Bronchial epithelial cell (primary cell): ENCODE measurements around the gene DCAF12. TPM values are rescaled to one million over a fixed set of nuclear protein-coding genes. Genes with fewer than 3 reads are reported as not detected.

ENCODE experiments used
- DNase-seq: peaks from one replicate; pipeline ENCODE4 v3.0.0-alpha.2; 2010; ENCODE audit warnings: low read depth
- FAIRE-seq: peaks from 2 replicates; lab custom pipeline; 2011; peaks lifted over from hg19 to GRCh38; lab: Jason Lieb, UNC
- H3K27me3 ChIP-seq: 2 replicates; pipeline ENCODE4 v1.5.1; 2011; ENCODE audit warnings: low read length; ENCODE audit not compliant: control insufficient read depth, insufficient read depth
- H3K36me3 ChIP-seq: 2 replicates; pipeline ENCODE4 v1.5.1; 2011; ENCODE audit warnings: low read length; ENCODE audit not compliant: control insufficient read depth, insufficient read depth
- H3K4me3 ChIP-seq: 2 replicates; pipeline ENCODE4 v1.5.1; 2011; ENCODE audit warnings: mild to moderate bottlenecking, low read depth, low read length, control low read depth
- CTCF ChIP-seq: IDR thresholded peaks from 2 replicates; pipeline ENCODE4 v1.5.1; 2011; ENCODE audit warnings: mild to moderate bottlenecking, moderate library complexity, low read length, control low read depth, inconsistent platforms; ENCODE audit not compliant: insufficient read depth, severe bottlenecking
- total RNA-seq: library from RNA; depleted of rRNA; stranded (reverse); fragments of >200 nt; gene quantifications from 2 replicates; pipeline ENCODE4 v1.2.1, GENCODE V29; 2014

Gene DCAF12
- total RNA-seq, 1 donor from 2014 or later: 15.3 TPM

DNA sequence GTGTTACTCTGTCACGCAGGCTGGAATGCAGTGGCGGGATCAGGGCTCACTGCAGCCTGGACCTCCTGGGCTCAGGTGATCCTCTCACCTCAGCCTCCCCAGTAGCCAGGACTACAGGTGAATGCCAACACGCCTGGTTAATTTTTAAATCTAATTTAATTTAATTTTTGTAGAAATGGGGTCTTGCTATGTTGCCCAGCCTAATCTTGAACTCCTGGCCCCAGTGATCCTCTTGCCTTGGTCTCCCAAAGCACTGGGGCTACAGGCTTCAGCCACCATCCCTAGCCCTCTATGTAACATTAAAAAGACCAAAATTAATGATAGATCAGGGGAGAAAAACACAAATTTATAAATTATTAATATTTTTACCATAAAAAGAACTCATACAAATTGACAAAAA lies 66.5 kb downstream of the DCAF12 start:
- DNase-seq (no peak), FAIRE-seq (no peak)
- Histone ChIP-seq H3K27me3 (no peaks in the 10 kb centered on the region), H3K4me3 (no peak overlapping the region), H3K36me3 (no peaks in the 10 kb centered on the region)
- TF ChIP-seq CTCF: no peak

DNA sequence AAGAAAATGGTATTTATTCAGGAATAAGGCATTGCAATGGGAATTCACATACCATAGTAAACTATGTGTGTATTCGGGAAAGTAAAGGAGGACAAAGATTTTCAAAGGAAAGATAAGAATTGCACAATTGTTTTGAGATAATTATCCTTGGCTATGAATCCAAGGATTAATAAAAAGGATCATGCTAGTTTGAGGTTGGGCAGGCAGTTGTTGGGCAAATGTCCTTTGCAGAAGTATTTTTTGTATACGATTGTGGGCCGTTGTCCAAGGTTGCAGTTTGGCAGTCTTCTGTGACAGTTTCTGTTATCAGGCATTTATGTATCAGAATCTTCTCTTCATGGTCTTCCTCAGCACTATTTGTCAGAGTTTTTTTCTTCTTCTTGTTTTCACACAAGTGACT lies 67.2 kb downstream of the DCAF12 start:
- H3K27me3 ChIP-seq: no peaks in the 10 kb centered on the region
- DNase-seq (no peak), FAIRE-seq (no peak)
- no peak for TF ChIP-seq CTCF
- H3K4me3 ChIP-seq: no peak overlapping the region
- no peaks in the 10 kb centered on the region for H3K36me3 ChIP-seq

DNA sequence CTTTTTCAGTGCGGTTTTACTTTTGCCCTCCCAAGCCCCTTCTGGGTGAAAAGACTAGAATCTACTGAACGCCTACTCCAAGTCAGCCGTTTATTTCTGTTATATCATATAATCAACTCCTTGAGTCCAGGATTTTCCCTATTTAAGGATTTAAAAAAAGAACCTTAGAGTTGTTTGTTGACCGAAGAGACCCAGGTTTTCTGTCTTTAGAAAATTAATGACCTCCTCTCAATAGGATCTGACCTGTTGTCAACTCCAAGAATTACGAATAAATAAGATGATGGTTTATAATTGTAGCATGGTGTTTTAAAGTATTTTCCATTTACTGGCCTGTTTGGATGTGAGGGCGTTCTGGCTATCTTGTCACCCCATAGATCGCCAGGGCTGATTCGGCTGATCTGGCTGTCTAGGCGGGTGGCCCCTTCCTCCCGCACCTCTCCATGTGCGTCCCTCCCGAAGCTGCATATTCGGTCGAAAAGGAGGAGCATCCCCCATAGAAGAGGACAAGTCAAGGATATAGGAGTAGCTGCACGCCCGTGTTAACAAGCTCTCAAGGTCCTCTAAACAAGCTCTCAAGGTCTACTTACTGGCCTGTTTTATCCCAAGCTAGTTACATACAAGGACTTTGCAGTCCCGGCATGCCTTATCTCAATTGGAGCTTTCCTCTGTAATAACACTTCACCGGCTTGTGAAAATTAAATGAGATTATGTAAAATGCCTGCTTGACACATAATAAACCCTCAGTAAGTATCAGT lies 76.7 kb downstream of the DCAF12 start:
- peak overlapping the region; percentile 99 for H3K4me3 ChIP-seq
- DNase-seq (no peak), FAIRE-seq (no peak)
- no peaks in the 10 kb centered on the region for H3K36me3 ChIP-seq
- H3K27me3 ChIP-seq: no peaks in the 10 kb centered on the region
- TF ChIP-seq CTCF: no peak

GRCh38 chr9:34048727-34049629 lies 77.5 kb downstream of the DCAF12 start, which contains the start of gene UBAP2:
UBAP2 (minus strand) TSS chr9:34048887; CDS start chr9:34017148, 31,739 bp downstream.
- FAIRE-seq (no peak), DNase-seq (peak; percentile 92)
- no peak for TF ChIP-seq CTCF
- Histone ChIP-seq H3K27me3 (no peaks in the 10 kb centered on the region), H3K4me3 (peak within 1 kb of the TSS; percentile 99), H3K36me3 (no peaks in the 10 kb centered on the region)

DNA sequence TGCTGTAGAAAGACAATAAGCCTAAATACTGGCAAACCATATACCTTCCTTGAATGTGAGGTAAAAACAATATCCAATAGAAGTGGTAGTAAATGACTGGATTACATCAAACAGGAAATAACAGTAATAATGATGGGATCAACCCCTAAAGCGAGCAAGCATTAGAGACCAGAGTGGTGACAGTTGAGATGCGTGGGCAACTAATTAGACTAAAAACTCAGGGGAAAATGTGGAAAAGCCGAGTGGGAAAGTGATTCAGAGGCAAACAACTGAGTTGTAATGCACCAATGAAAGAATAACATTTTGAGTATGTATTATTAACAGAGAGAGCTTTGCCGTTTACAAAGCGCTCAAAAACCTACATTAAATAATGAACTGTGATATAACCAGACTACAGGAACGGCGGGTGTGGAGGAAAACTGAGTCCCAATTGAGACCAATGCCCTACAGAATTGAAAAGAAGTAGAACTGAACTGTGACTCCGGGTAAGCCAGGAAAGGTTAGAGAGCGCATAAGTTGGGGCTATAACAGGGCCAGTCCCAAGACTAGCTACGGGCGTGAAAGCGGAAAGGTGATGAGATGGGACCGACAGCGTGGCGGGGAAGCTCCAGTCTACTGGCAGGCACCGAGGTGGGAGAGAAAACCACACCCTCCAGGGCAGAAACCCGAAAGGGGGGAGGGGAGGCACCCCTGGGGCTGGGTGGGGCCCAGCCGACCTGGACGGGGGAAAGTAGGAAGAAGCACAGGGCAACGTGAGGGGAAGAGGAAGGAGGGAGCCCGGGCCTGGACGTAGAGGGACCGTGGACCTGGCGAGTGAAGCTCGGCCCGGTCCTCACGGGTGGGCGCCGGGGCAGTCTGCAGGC lies 78.4 kb downstream of the DCAF12 start:
- no peak for FAIRE-seq
- no peak for DNase-seq
- no peak for TF ChIP-seq CTCF
- Histone ChIP-seq H3K27me3 (no peaks in the 10 kb centered on the region), H3K4me3 (peak overlapping the region; percentile 99), H3K36me3 (no peaks in the 10 kb centered on the region)
